HepG2 (cell line): ENCODE data around the gene PHF5A. TPM values are rescaled to one million over a fixed set of nuclear protein-coding genes. Genes with fewer than 3 reads are reported as not detected.

Experiments
- ATAC-seq: fragments of 200-7000 bp; cut with Tn5 transposase; 3 replicates; pipeline ENCODE4 v1.9.1; 2020; ENCODE audit warnings: mild to moderate bottlenecking, moderate library complexity
- BruUV-seq: library from RNA; stranded (reverse); fragments of 400-500 nt; replicated peaks from 2 replicates; lab custom pipeline; 2021; lab: Mats Ljungman, UMichigan
- CTCF ChIA-PET: fragments of 300-600 bp; formaldehyde crosslinking; extraction: SDS; loops from one replicate; lab custom pipeline; 2021; ENCODE audit warnings: low total read pairs, inconsistent platforms, low intra/inter-chr PET ratio; lab: Yijun Ruan, JAX
- POLR2A ChIA-PET: fragments of 350-600 bp; sonication (Branson Sonifier 250); formaldehyde crosslinking; loops from one replicate; lab custom pipeline; 2020; ENCODE audit warnings: antibody characterized with exemption, inconsistent platforms; lab: Yijun Ruan, JAX
- DNase-seq: peaks from one replicate; pipeline ENCODE4 v3.0.0-alpha.2; 2015; ENCODE audit warnings: low spot score
- FAIRE-seq: peaks from 3 replicates; lab custom pipeline; 2011; peaks lifted over from hg19 to GRCh38; lab: Jason Lieb, UNC
- H2AFZ ChIP-seq: one replicate; pipeline ENCODE4 v1.6.1; 2011; ENCODE audit warnings: low read length, inconsistent platforms
- H3K27ac ChIP-seq: fragments of 300-600 bp; 3 replicates; pipeline ENCODE4 v1.8.0; 2011; ENCODE audit warnings: mixed run types, mild to moderate bottlenecking, mixed read lengths, low read length, inconsistent platforms; ENCODE audit not compliant: insufficient read depth; ENCODE audit errors: extremely low read length
- H3K27me3 ChIP-seq, 2 experiments: fragments of 200-600 bp in 1 of 2; 2 replicates in 1 of 2; 3 replicates in 1 of 2; pipeline versions ENCODE4 v1.6.0 to v1.8.0; 2011; ENCODE audit warnings: low read length in 2 of 2, mild to moderate bottlenecking in 2 of 2, moderate library complexity in 2 of 2, inconsistent platforms in 1 of 2; ENCODE audit not compliant: insufficient read depth in 2 of 2, control insufficient read depth in 1 of 2
- H3K36me3 ChIP-seq, 2 experiments: fragments of 200-600 bp in 1 of 2; replicated peaks in 1 of 2; 2 replicates in 1 of 2; 3 replicates in 1 of 2; pipeline versions ENCODE4 v1.5.1 to v1.8.0; 2011; ENCODE audit warnings: low read length in 2 of 2, inconsistent platforms in 1 of 2; ENCODE audit not compliant: insufficient read depth in 2 of 2, control insufficient read depth in 1 of 2
- H3K4me1 ChIP-seq: 2 replicates; pipeline ENCODE4 v1.5.1; 2012; ENCODE audit warnings: low read length, inconsistent platforms; ENCODE audit not compliant: insufficient read depth
- H3K4me2 ChIP-seq: 2 replicates; pipeline ENCODE4 v1.6.0; 2011; ENCODE audit warnings: low read depth, low read length, inconsistent platforms
- H3K4me3 ChIP-seq, 3 experiments: fragments of 200-600 bp in 1 of 3; sonication (generic), shearing (Covaris generic) in 1 of 3; replicated peaks in 1 of 3; 2 replicates each; pipeline ENCODE4 v1.5.1; 2011 to 2016; ENCODE audit warnings: low read length in 3 of 3, inconsistent platforms in 2 of 3, low read depth in 2 of 3, mild to moderate bottlenecking in 2 of 3, control low read depth in 1 of 3, mixed read lengths in 1 of 3; ENCODE audit not compliant: insufficient read depth in 1 of 3
- H3K79me2 ChIP-seq: one replicate; pipeline ENCODE4 v1.6.1; 2011; ENCODE audit warnings: low read length, inconsistent platforms; ENCODE audit not compliant: insufficient read depth
- H3K9ac ChIP-seq: 2 replicates; pipeline ENCODE4 v1.6.0; 2011; ENCODE audit warnings: mild to moderate bottlenecking, low read depth, low read length, inconsistent platforms; ENCODE audit not compliant: insufficient read depth
- H3K9me3 ChIP-seq: 2 replicates; pipeline ENCODE4 v1.5.1; 2012; ENCODE audit warnings: mild to moderate bottlenecking, low read length
- H4K20me1 ChIP-seq: 2 replicates; pipeline ENCODE4 v1.6.0; 2011; ENCODE audit warnings: inconsistent platforms, mild to moderate bottlenecking, low read length, moderate library complexity; ENCODE audit not compliant: insufficient read depth
- ATAD3A ChIP-seq: sonication (generic); formaldehyde crosslinking; IDR thresholded peaks from 2 replicates; pipeline ENCODE4 v1.4.0; 2020; ENCODE audit warnings: missing genetic modification reagents
- HNRNPK ChIP-seq: fragments of 200-400 bp; formaldehyde crosslinking; IDR thresholded peaks from 2 replicates; pipeline ENCODE4 v1.6.1; 2018; ENCODE audit warnings: low read length, low read depth, moderate library complexity, mild to moderate bottlenecking; ENCODE audit not compliant: poor library complexity, severe bottlenecking
- MAFF ChIP-seq: IDR thresholded peaks from 2 replicates; pipeline ENCODE4 v1.6.1; 2011; ENCODE audit warnings: low read depth, low read length, improper control_type of control experiment
- MAZ ChIP-seq, 2 experiments: sonication (generic) in 1 of 2; formaldehyde crosslinking in 1 of 2; IDR thresholded peaks; 2 replicates each; pipeline versions ENCODE4 v1.5.0 to v1.6.1; 2012 to 2020; ENCODE audit warnings: low read depth in 2 of 2, mild to moderate bottlenecking in 2 of 2, borderline replicate concordance in 1 of 2, improper control_type of control experiment in 1 of 2, low read length in 1 of 2, missing genetic modification reagents in 1 of 2, moderate library complexity in 1 of 2
- RXRB ChIP-seq: IDR thresholded peaks from 2 replicates; pipeline ENCODE4 v1.6.1; 2016; ENCODE audit warnings: borderline replicate concordance, missing genetic modification reagents, missing compliant biosample characterization
- SP140L ChIP-seq: sonication (generic); formaldehyde crosslinking; IDR thresholded peaks from 2 replicates; pipeline ENCODE4 v1.4.0; 2020; ENCODE audit warnings: missing genetic modification reagents, borderline replicate concordance
- SRSF4 ChIP-seq: fragments of 200-400 bp; formaldehyde crosslinking; IDR thresholded peaks from one replicate; pipeline ENCODE4 v1.6.1; 2018; ENCODE audit warnings: mild to moderate bottlenecking, low read depth, low read length, moderate library complexity; ENCODE audit not compliant: poor library complexity, severe bottlenecking
- SRSF9 ChIP-seq: fragments of 200-400 bp; formaldehyde crosslinking; IDR thresholded peaks from 2 replicates; pipeline ENCODE4 v1.6.1; 2018; ENCODE audit warnings: borderline replicate concordance, mild to moderate bottlenecking, low read depth, low read length; ENCODE audit not compliant: insufficient read depth, poor library complexity, severe bottlenecking
- TBP ChIP-seq: sonication (generic); formaldehyde crosslinking; IDR thresholded peaks from 2 replicates; pipeline ENCODE4 v1.5.0; 2020; ENCODE audit warnings: missing genetic modification reagents
- TFDP1 ChIP-seq: IDR thresholded peaks from 2 replicates; pipeline ENCODE4 v1.6.1; 2016; ENCODE audit warnings: missing compliant biosample characterization, missing genetic modification reagents, borderline replicate concordance
- TGIF2 ChIP-seq: IDR thresholded peaks from 2 replicates; pipeline ENCODE4 v1.6.1; 2016; ENCODE audit warnings: control low read depth, missing compliant biosample characterization
- ZNF550 ChIP-seq: sonication (generic); formaldehyde crosslinking; IDR thresholded peaks from 2 replicates; pipeline ENCODE4 v1.4.0; 2020; ENCODE audit warnings: mild to moderate bottlenecking, missing genetic modification reagents, borderline replicate concordance
- ZNF639 ChIP-seq: conservative IDR thresholded peaks from 2 replicates; pipeline ENCODE4 v1.6.1; 2018; ENCODE audit warnings: missing genetic modification reagents
- ZNF773 ChIP-seq: sonication (generic); formaldehyde crosslinking; IDR thresholded peaks from 2 replicates; pipeline ENCODE4 v1.4.0; 2020; ENCODE audit warnings: missing genetic modification reagents, borderline replicate concordance
- WGBS: methylation state at CpG from one replicate; pipeline ENCODE4 v1.1.6; 2017; ENCODE audit warnings: low lambda C conversion rate; 5-methylcytosine and 5-hydroxymethylcytosine counted together
- in situ Hi-C: cut with HindIII; loops from 2 replicates; pipeline ENCODE4 v1.10.0; 2017; ENCODE audit warnings: low pct_unique_long_range_greater_than_20kb; ENCODE audit not compliant: extremely low pct_ligation_motif_present
- intact Hi-C: fragments of 100-400 bp; cut with micrococcal nuclease; formaldehyde crosslinking; loops from one replicate; pipeline ENCODE4 v1.10.0; 2022; ENCODE audit not compliant: unreplicated experiment
- polyA plus RNA-seq, 8 experiments: library from polyadenylated mRNA; depleted of rRNA in 3 of 8; stranded (reverse) in 7 of 8; unstranded in 1 of 8; fragments of >200 nt; fragmentation: Illumina TruSeq in 4 of 8; extraction: Trizol in 4 of 8; gene quantifications; 2 replicates each; pipeline versions ENCODE4 v1.2.1 to v1.2.3, GENCODE V29; 2011 to 2016; ENCODE audit warnings: low read depth in 4 of 8, missing spikeins in 1 of 8, mixed read lengths in 1 of 8; ENCODE audit not compliant: insufficient read depth in 1 of 8
- total RNA-seq, 5 experiments: library from RNA; depleted of rRNA; stranded (reverse); fragments of >200 nt; fragmentation: Illumina TruSeq; extraction: Trizol; gene quantifications; 2 replicates each; pipeline ENCODE4 v1.2.3, GENCODE V29; 2016; ENCODE audit warnings: low read depth in 1 of 5

Gene PHF5A
- total and polyA plus RNA-seq, 2 of the 13 experiments (the other 11 are each of a cell fraction or from before 2014, with no cell fraction given) = 56.6 to 105 TPM

DNA sequence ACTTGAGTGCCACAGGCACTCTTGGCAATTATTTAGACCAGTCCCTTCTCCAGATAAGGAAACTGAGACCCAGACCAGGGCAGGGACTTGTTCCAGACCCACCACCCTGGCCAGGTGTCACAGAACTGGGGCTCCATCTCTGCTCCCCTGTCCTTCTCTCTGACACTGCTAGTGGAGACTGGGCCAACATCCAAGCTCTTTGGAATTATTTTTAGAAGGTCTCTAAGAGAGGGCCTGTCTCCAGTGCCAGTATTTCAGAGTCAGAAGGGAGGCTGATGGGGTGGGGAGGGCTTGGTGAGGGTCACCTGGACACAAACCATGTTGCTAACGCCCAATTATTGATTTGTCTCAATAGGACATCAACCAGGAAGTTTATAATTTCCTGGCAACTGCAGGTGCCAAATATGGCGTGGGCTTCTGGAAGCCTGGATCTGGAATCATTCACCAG, 43.1 kb upstream of the PHF5A start:
- Histone ChIP-seq H3K9ac (no peak overlapping the region), H3K4me2 (no peak overlapping the region), H3K4me1 (peaks cover 10% of the 10 kb centered on the region), H4K20me1 (no peaks in the 10 kb centered on the region), H3K9me3 (no peaks in the 10 kb centered on the region), H3K79me2 (no peaks in the 10 kb centered on the region), H3K4me3 (no peak overlapping the region), H3K27ac (no peak overlapping the region), H3K27me3 (no peaks in the 10 kb centered on the region), H3K36me3 (peaks cover 23 to 72% of the 10 kb centered on the region in 2 experiments; a peak in 4 of 5 replicates), H2AFZ (no peak overlapping the region)
- ChIA-PET CTCF (no interaction called here), POLR2A (interaction anchor here (0.6 kb wide), 1 partner anchor 130 kb away, joined by 3 read pairs; the partner anchor contains the start of gene TEF)
- BruUV-seq = no TSS peak
- TF ChIP-seq TBP (CRISPR knock-in tag) (no peak), ZNF550 (CRISPR knock-in tag) (no peak), TGIF2 (CRISPR knock-in tag) (no peak), SRSF4 (no peak), MAFF (no peak), ATAD3A (no peak), SRSF9 (no peak), ZNF773 (CRISPR knock-in tag) (no peak), RXRB (CRISPR knock-in tag) (no peak), SP140L (no peak), TFDP1 (CRISPR knock-in tag) (no peak), MAZ (IDR thresholded peaks at IDR 0.05; ENCODE audit: borderline replicate concordance, low read depth, low read length) (no peak), MAZ (CRISPR knock-in tag; IDR thresholded peaks at IDR 0.05; ENCODE audit: low read depth) (no peak), ZNF639 (CRISPR knock-in tag) (no peak), HNRNPK (no peak)
- ATAC-seq (no peak), FAIRE-seq (no peak), DNase-seq (no peak)
- in situ Hi-C loops (no loop called here), intact Hi-C loops (no loop called here)
- 90% methylated on average over 2 of the region's 2 CpGs for WGBS
